Psoas muscle (tissue), 8 donors: ENCODE measurements around the gene CIDEC. TPM values are rescaled to one million over a fixed set of nuclear protein-coding genes. Genes with fewer than 3 reads are reported as not detected.

Source experiments
- ATAC-seq, 4 donors: fragments of 200-7000 bp; cut with Tn5 transposase; one replicate each; pipeline ENCODE4 v1.9.1; 2020; ENCODE audit warnings: moderate library complexity in 3 of 4, mild to moderate bottlenecking in 2 of 4
- DNase-seq, 2 donors: peaks; one replicate each; pipeline ENCODE4 v3.0.0-alpha.2; 2020
- H3K27ac ChIP-seq: fragments of 200-600 bp; one replicate; pipeline ENCODE4 v1.8.0; 2022
- H3K27me3 ChIP-seq, 3 donors: fragments of 200-600 bp in 1 of 3; one replicate each; pipeline versions ENCODE4 v1.6.1 to v1.8.0; 2013 to 2022; ENCODE audit warnings: low read length in 2 of 3, mild to moderate bottlenecking in 2 of 3, moderate library complexity in 1 of 3; ENCODE audit not compliant: insufficient read depth in 3 of 3
- H3K36me3 ChIP-seq, 2 donors: fragments of 200-600 bp in 1 of 2; one replicate each; pipeline versions ENCODE4 v1.6.1 to v1.8.0; 2013 to 2022; ENCODE audit warnings: low read depth in 1 of 2, mild to moderate bottlenecking in 1 of 2, moderate library complexity in 1 of 2; ENCODE audit not compliant: insufficient read depth in 1 of 2
- H3K4me1 ChIP-seq: fragments of 200-600 bp; one replicate; pipeline ENCODE4 v1.8.0; 2022
- H3K4me3 ChIP-seq: fragments of 200-600 bp; one replicate; pipeline ENCODE4 v1.8.0; 2022; ENCODE audit warnings: mild to moderate bottlenecking
- H3K9me3 ChIP-seq: fragments of 200-600 bp; one replicate; pipeline ENCODE4 v1.8.0; 2022
- CTCF ChIP-seq: fragments of 200-600 bp; IDR thresholded peaks from one replicate; pipeline ENCODE4 v1.8.0; 2022; ENCODE audit warnings: antibody characterized with exemption
- WGBS, 3 donors: extraction: QIAGEN DNeasy Blood & Tissue Kit; methylation state at CpG; one replicate each; pipeline versions ENCODE4 v1.1.6 to v1.1.7; 2013; 5-methylcytosine and 5-hydroxymethylcytosine counted together
- intact Hi-C, 2 donors: fragments of 100-400 bp; cut with DNase I; formaldehyde crosslinking; loops; one replicate each; pipeline versions ENCODE4 v1.11.0 to v1.14.2; 2022
- polyA plus RNA-seq, 3 donors: library from polyadenylated mRNA; stranded (reverse); fragments of 200-250 nt; gene quantifications; one replicate each; pipeline ENCODE4 v1.2.3, GENCODE V29; 2013
- total RNA-seq, 4 donors: library from RNA; stranded (reverse); fragmentation: NEBNext Ultra II Directional in 2 of 4; extraction: Animal tissue kit (Norgen Biotek cat#: 25700) in 2 of 4; gene quantifications; one replicate each; pipeline versions ENCODE4 v1.2.1 to v1.2.4, GENCODE V29; 2021 to 2023
- donor health status: healthy with polysubstance abuse.
- donor health status: DM: no; HTN: no; CAD: no; lungs with moderate emphysema.
- donor health status: Bipolar disorder and iron deficiency.
- donor health status: healthy.
- donor health status: DM: yes; HTN: yes; CAD: no.
- donor health status: DM: no; HTN: no; CAD: no.
- donor health status: DM: no; HTN: no; CAD: no.
- donor health status: DM: yes; HTN: yes; CAD: no.

CIDEC gene
- total and polyA plus RNA-seq, 7 donors = 0.75 to 15.0 (median 3.3) TPM

- ATAC-seq (no peak), DNase-seq (no peak)
- 78 to 80% (median 79%) methylated on average over 8 of the region's 8 CpGs for WGBS, 3 donors
- H3K36me3 ChIP-seq = peaks cover 0 to 59% of the 10 kb centered on the region in 2 donors
- no peaks in the 10 kb centered on the region for H3K9me3 ChIP-seq
- intact Hi-C loops = no loop called here
- TF ChIP-seq CTCF = no peak
- peaks cover 9% of the 10 kb centered on the region for H3K4me1 ChIP-seq
- no peak overlapping the region for H3K4me3 ChIP-seq
- H3K27me3 ChIP-seq = no peaks in the 10 kb centered on the region
- no peak overlapping the region for H3K27ac ChIP-seq
These were observed 39.0 kb downstream of the CIDEC start for GRCh38 chr3:9841015-9841414.

- WGBS, 3 donors = 72 to 83% (median 75%) methylated on average over 4 of the region's 4 CpGs
- H3K9me3 ChIP-seq = no peaks in the 10 kb centered on the region
- intact Hi-C loops = no loop called here
- ATAC-seq = no peak
- H3K36me3 ChIP-seq = peaks cover 4 to 79% of the 10 kb centered on the region in 2 donors
- no peak overlapping the region for H3K27ac ChIP-seq
- DNase-seq = no peak
- no peak overlapping the region for H3K4me3 ChIP-seq
- peaks cover 9% of the 10 kb centered on the region for H3K4me1 ChIP-seq
- no peaks in the 10 kb centered on the region for H3K27me3 ChIP-seq
- TF ChIP-seq CTCF = no peak
These were observed 41.2 kb downstream of the CIDEC start for GRCh38 chr3:9838856-9839255.

GRCh38 chr3:9837701-9838582, 42.1 kb downstream of the CIDEC start:
- H3K36me3 ChIP-seq = peaks cover 4 to 88% of the 10 kb centered on the region in 2 donors
- ATAC-seq = no peak
- H3K9me3 ChIP-seq = no peaks in the 10 kb centered on the region
- 85 to 91% (median 88%) methylated on average over 12 of the region's 12 CpGs for WGBS, 3 donors
- no peak for TF ChIP-seq CTCF
- intact Hi-C loops = no loop called here
- H3K27ac ChIP-seq = no peak overlapping the region
- no peaks in the 10 kb centered on the region for H3K27me3 ChIP-seq
- H3K4me3 ChIP-seq = no peak overlapping the region
- peaks cover 8% of the 10 kb centered on the region for H3K4me1 ChIP-seq
- no peak for DNase-seq

- TF ChIP-seq CTCF = no peak
- intact Hi-C loops = no loop called here
- ATAC-seq (no peak), DNase-seq (no peak)
- H3K36me3 ChIP-seq = peaks cover 4 to 80% of the 10 kb centered on the region in 2 donors
- no peaks in the 10 kb centered on the region for H3K9me3 ChIP-seq
- H3K4me1 ChIP-seq = no peaks in the 10 kb centered on the region
- no peak overlapping the region for H3K27ac ChIP-seq
- H3K27me3 ChIP-seq = no peaks in the 10 kb centered on the region
- no peak overlapping the region for H3K4me3 ChIP-seq
- 77 to 84% (median 79%) methylated on average over 18 of the region's 18 CpGs for WGBS, 3 donors
These were observed 45.3 kb downstream of the CIDEC start for GRCh38 chr3:9834520-9835380.
